Keratinocyte (primary cell): ENCODE results near the gene VAV2. TPM values are rescaled to one million over a fixed set of nuclear protein-coding genes. Genes with fewer than 3 reads are reported as not detected.

ENCODE experiments used
- DNase-seq: peaks from one replicate; pipeline ENCODE4 v3.0.0-alpha.2; 2011; ENCODE audit warnings: low read depth, missing footprints, low spot score
- FAIRE-seq: peaks from 2 replicates; lab custom pipeline; 2011; peaks lifted over from hg19 to GRCh38; lab: Jason Lieb, UNC
- H2AFZ ChIP-seq: 2 replicates; pipeline ENCODE4 v1.6.0; 2012; ENCODE audit warnings: low read length, control low read depth, inconsistent platforms; ENCODE audit not compliant: control insufficient read depth
- H3K27ac ChIP-seq: 2 replicates; pipeline ENCODE4 v1.5.1; 2011; ENCODE audit warnings: low read length; ENCODE audit not compliant: control insufficient read depth, insufficient read depth
- H3K27me3 ChIP-seq: 3 replicates; pipeline ENCODE4 v1.6.0; 2011; ENCODE audit warnings: low read length; ENCODE audit not compliant: control insufficient read depth, insufficient read depth; ENCODE audit errors: extremely low read depth
- H3K36me3 ChIP-seq, 2 experiments: 2 replicates in 1 of 2; 3 replicates in 1 of 2; pipeline ENCODE4 v1.5.1; 2011; ENCODE audit warnings: low read length in 2 of 2, mild to moderate bottlenecking in 1 of 2; ENCODE audit not compliant: control insufficient read depth in 2 of 2, insufficient read depth in 2 of 2; ENCODE audit errors: extremely low read depth in 1 of 2
- H3K4me1 ChIP-seq: 3 replicates; pipeline ENCODE4 v1.5.1; 2011; ENCODE audit warnings: low read length; ENCODE audit not compliant: control insufficient read depth, insufficient read depth; ENCODE audit errors: extremely low read depth
- H3K4me2 ChIP-seq: 3 replicates; pipeline ENCODE4 v1.6.0; 2011; ENCODE audit warnings: low read depth, low read length; ENCODE audit not compliant: control insufficient read depth, insufficient read depth; ENCODE audit errors: extremely low read depth
- H3K4me3 ChIP-seq, 3 experiments: fragments of 200-600 bp in 1 of 3; sonication (generic) in 1 of 3; 2 replicates in 2 of 3; 3 replicates in 1 of 3; pipeline ENCODE4 v1.5.1; 2011 to 2016; ENCODE audit warnings: low read length in 3 of 3, mild to moderate bottlenecking in 3 of 3, control low read depth in 2 of 3, inconsistent platforms in 1 of 3, low read depth in 1 of 3, mixed read lengths in 1 of 3, mixed run types in 1 of 3, moderate library complexity in 1 of 3; ENCODE audit not compliant: control insufficient read depth in 2 of 3, insufficient read depth in 2 of 3; ENCODE audit errors: extremely low read depth in 1 of 3
- H3K79me2 ChIP-seq: 2 replicates; pipeline ENCODE4 v1.6.0; 2012; ENCODE audit warnings: low read length; ENCODE audit not compliant: control insufficient read depth, insufficient read depth
- H3K9ac ChIP-seq: 3 replicates; pipeline ENCODE4 v1.6.0; 2011; ENCODE audit warnings: low read length; ENCODE audit not compliant: control insufficient read depth, insufficient read depth; ENCODE audit errors: extremely low read depth
- H3K9me1 ChIP-seq: 3 replicates; pipeline ENCODE4 v1.6.0; 2011; ENCODE audit warnings: low read length; ENCODE audit not compliant: control insufficient read depth, insufficient read depth; ENCODE audit errors: extremely low read depth
- H3K9me3 ChIP-seq: 2 replicates; pipeline ENCODE4 v1.5.1; 2012; ENCODE audit warnings: low read depth, low read length; ENCODE audit not compliant: control insufficient read depth
- H4K20me1 ChIP-seq: 3 replicates; pipeline ENCODE4 v1.6.0; 2011; ENCODE audit warnings: low read length; ENCODE audit not compliant: control insufficient read depth, insufficient read depth; ENCODE audit errors: extremely low read depth
- CTCF ChIP-seq, 3 experiments: IDR thresholded peaks in 1 of 3; conservative IDR thresholded peaks in 1 of 3; optimal IDR thresholded peaks in 1 of 3; 2 replicates in 2 of 3; 3 replicates in 1 of 3; pipeline versions ENCODE3 to v1.5.1; 2011; ENCODE audit warnings: low read length in 3 of 3, mild to moderate bottlenecking in 3 of 3, moderate library complexity in 2 of 3, control low read depth in 1 of 3, inconsistent platforms in 1 of 3; ENCODE audit not compliant: insufficient read depth in 2 of 3; ENCODE audit errors: extremely low read depth in 1 of 3
- EZH2 ChIP-seq: IDR thresholded peaks from one replicate; pipeline ENCODE4 v1.6.1; 2012; ENCODE audit warnings: inconsistent platforms, mild to moderate bottlenecking, low read length, moderate library complexity
- dilution Hi-C: fragments of 300-500 bp; cut with MboI; formaldehyde crosslinking; loops from one replicate; pipeline ENCODE4 v1.7.0; 2020; ENCODE audit warnings: low sequenced_read_pairs; ENCODE audit not compliant: extremely low pct_ligation_motif_present
- polyA plus RNA-seq, 5 experiments: library from polyadenylated mRNA; depleted of rRNA in 3 of 5; stranded (reverse) in 3 of 5; stranded (forward) in 1 of 5; unstranded in 1 of 5; fragments of >200 nt; gene quantifications; 1 replicate in 1 of 5; 2 replicates in 3 of 5; 3 replicates in 1 of 5; pipeline versions ENCODE4 v1.2.1 to v1.2.3, GENCODE V29; 2011 to 2012; ENCODE audit warnings: missing spikeins in 2 of 5, low read depth in 1 of 5, low replicate concordance in 1 of 5

VAV2 gene
- polyA plus RNA-seq, 1 donor (not counting 4 experiments of a cell fraction or from before 2014, with no cell fraction given), result 16.4 TPM

GRCh38 chr9:133712221-133713100 lies 279.7 kb downstream of the VAV2 start:
- TF ChIP-seq EZH2, result no peak
- TF ChIP-seq CTCF (optimal IDR thresholded peaks at IDR 0.05 in 1 of 3, IDR thresholded peaks at IDR 0.05 in 1 of 3, conservative IDR thresholded peaks at IDR 0.05 in 1 of 3; ENCODE audit: extremely low read depth in 1 of 3, insufficient read depth in 2 of 3, low read length in 3 of 3), result no peak
- no peak overlapping the region for H3K27ac ChIP-seq
- DNase-seq (no peak), FAIRE-seq (no peak)
- H3K27me3 ChIP-seq, result peaks cover 8% of the 10 kb centered on the region
- H3K4me3 ChIP-seq, result no peak overlapping the region
- H4K20me1 ChIP-seq, result no peaks in the 10 kb centered on the region
- no peak overlapping the region for H3K9ac ChIP-seq
- no peak overlapping the region for H2AFZ ChIP-seq
- H3K36me3 ChIP-seq, result no peaks in the 10 kb centered on the region
- no peak overlapping the region for H3K4me2 ChIP-seq
- no peaks in the 10 kb centered on the region for H3K79me2 ChIP-seq
- dilution Hi-C loops, result no loop called here
- H3K4me1 ChIP-seq, result no peaks in the 10 kb centered on the region
- no peaks in the 10 kb centered on the region for H3K9me1 ChIP-seq
- no peaks in the 10 kb centered on the region for H3K9me3 ChIP-seq

Other genes with a start within 250 kb of the VAV2 start
- gene BRD3OS, start 33.2 kb upstream of the VAV2 start, polyA plus RNA-seq, result 8.2 to 13.8 TPM (median 8.5 TPM) in 3 replicates
- 2.5 to 6.3 TPM (median 3.3 TPM) in 3 replicates for gene BRD3, start 75.7 kb upstream of the VAV2 start, polyA plus RNA-seq
- gene WDR5, start 143.8 kb upstream of the VAV2 start, polyA plus RNA-seq, result 20.3 to 41.8 TPM (median 31.2 TPM) in 3 replicates
- not detected in 3 replicates for gene RNU6ATAC, start 172.2 kb upstream of the VAV2 start, polyA plus RNA-seq